Kidney (tissue), 14 donors: ENCODE results near the gene TACC2. TPM values are rescaled to one million over a fixed set of nuclear protein-coding genes. Genes with fewer than 3 reads are reported as not detected.

ENCODE experiments used
- DNase-seq, 5 donors: peaks; one replicate each; pipeline ENCODE4 v3.0.0-alpha.2; 2013 to 2020
- FAIRE-seq: peaks from 2 replicates; lab custom pipeline; 2012; peaks lifted over from hg19 to GRCh38; lab: Jason Lieb, UNC
- H3K27ac ChIP-seq, 2 donors: one replicate each; pipeline ENCODE4 v1.7.0; 2013; ENCODE audit warnings: low read depth in 2 of 2, low read length in 2 of 2, inconsistent platforms in 1 of 2
- H3K27me3 ChIP-seq: one replicate; pipeline ENCODE4 v1.7.1; 2013; ENCODE audit warnings: low read length, inconsistent platforms; ENCODE audit not compliant: control insufficient read depth, insufficient read depth
- H3K36me3 ChIP-seq, 3 donors: one replicate each; pipeline versions ENCODE4 v1.7.0 to v1.7.1; 2013; ENCODE audit warnings: low read length in 3 of 3, control low read depth in 1 of 3, inconsistent platforms in 1 of 3; ENCODE audit not compliant: insufficient read depth in 3 of 3, control insufficient read depth in 2 of 3
- H3K4me1 ChIP-seq, 3 donors: one replicate each; pipeline versions ENCODE4 v1.7.0 to v1.7.1; 2013; ENCODE audit warnings: low read length in 3 of 3, inconsistent platforms in 1 of 3, low read depth in 1 of 3; ENCODE audit not compliant: control insufficient read depth in 2 of 3, insufficient read depth in 2 of 3
- H3K4me3 ChIP-seq, 3 donors: one replicate each; pipeline versions ENCODE4 v1.7.0 to v1.8.1; 2013; ENCODE audit warnings: low read length in 3 of 3, control low read depth in 1 of 3, inconsistent platforms in 1 of 3
- H3K9ac ChIP-seq, 3 donors: one replicate each; pipeline versions ENCODE4 v1.7.0 to v1.7.1; 2013; ENCODE audit warnings: low read length in 3 of 3, control low read depth in 1 of 3, inconsistent platforms in 1 of 3
- H3K9me3 ChIP-seq, 3 donors: one replicate each; pipeline versions ENCODE4 v1.7.0 to v1.7.1; 2013; ENCODE audit warnings: low read length in 3 of 3, control low read depth in 1 of 3, inconsistent platforms in 1 of 3; ENCODE audit not compliant: control insufficient read depth in 2 of 3, insufficient read depth in 1 of 3
- intact Hi-C: fragments of 100-400 bp; cut with DNase I; formaldehyde crosslinking; loops from one replicate; pipeline ENCODE4 v1.11.1; 2022
- polyA plus RNA-seq: library from polyadenylated mRNA; stranded (reverse); fragments of 350-450 nt; fragmentation: Illumina TruSeq; extraction: RNeasy Lipid Tissue Mini Kit (QIAGEN cat#74804); gene quantifications from one replicate; pipeline ENCODE4 v1.2.3, GENCODE V29; 2014; ENCODE audit warnings: low read depth, low replicate concordance; ENCODE audit not compliant: insufficient read depth
- total RNA-seq: library from RNA; stranded (reverse); fragmentation: NEBNext Ultra II Directional; extraction: Animal tissue kit (Norgen Biotek cat#: 25700); gene quantifications from one replicate; pipeline ENCODE4 v1.2.1, GENCODE V29; 2021
- TF ChIP-seq, protein P1 (sequence below): IDR thresholded peaks from 3 replicates; pipeline ENCODE4 v1.5.1; 2012; ENCODE audit warnings: mild to moderate bottlenecking, moderate library complexity, borderline replicate concordance; ENCODE audit not compliant: insufficient read depth; ENCODE audit errors: extremely low read depth
- donor health status: control.
- donor health status: control.
- donor health status: control.
- donor health status: control.
- donor health status: control.
- donor health status: DM: yes; HTN: yes; CAD: no.
- donor health status: Normal renal cell carcinoma (clear cell type).

TACC2 gene
- total and polyA plus RNA-seq, 2 donors from 2014 or later = 36.4 to 81.0 TPM

GRCh38 chr10:122206471-122207065 is 217.6 kb downstream of the TACC2 start:
- Histone ChIP-seq H3K27ac (no peak overlapping the region), H3K9ac (no peak overlapping the region), H3K4me1 (no peaks in the 10 kb centered on the region), H3K36me3 (peaks cover 0 to 9% (median 8%) of the 10 kb centered on the region in 3 donors), H3K9me3 (no peaks in the 10 kb centered on the region), H3K4me3 (no peak overlapping the region), H3K27me3 (no peaks in the 10 kb centered on the region)
- intact Hi-C loops = no loop called here
- TF ChIP-seq, protein P1, sequence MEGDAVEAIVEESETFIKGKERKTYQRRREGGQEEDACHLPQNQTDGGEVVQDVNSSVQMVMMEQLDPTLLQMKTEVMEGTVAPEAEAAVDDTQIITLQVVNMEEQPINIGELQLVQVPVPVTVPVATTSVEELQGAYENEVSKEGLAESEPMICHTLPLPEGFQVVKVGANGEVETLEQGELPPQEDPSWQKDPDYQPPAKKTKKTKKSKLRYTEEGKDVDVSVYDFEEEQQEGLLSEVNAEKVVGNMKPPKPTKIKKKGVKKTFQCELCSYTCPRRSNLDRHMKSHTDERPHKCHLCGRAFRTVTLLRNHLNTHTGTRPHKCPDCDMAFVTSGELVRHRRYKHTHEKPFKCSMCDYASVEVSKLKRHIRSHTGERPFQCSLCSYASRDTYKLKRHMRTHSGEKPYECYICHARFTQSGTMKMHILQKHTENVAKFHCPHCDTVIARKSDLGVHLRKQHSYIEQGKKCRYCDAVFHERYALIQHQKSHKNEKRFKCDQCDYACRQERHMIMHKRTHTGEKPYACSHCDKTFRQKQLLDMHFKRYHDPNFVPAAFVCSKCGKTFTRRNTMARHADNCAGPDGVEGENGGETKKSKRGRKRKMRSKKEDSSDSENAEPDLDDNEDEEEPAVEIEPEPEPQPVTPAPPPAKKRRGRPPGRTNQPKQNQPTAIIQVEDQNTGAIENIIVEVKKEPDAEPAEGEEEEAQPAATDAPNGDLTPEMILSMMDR = no peak
- FAIRE-seq (no peak), DNase-seq (no peak)

DNA sequence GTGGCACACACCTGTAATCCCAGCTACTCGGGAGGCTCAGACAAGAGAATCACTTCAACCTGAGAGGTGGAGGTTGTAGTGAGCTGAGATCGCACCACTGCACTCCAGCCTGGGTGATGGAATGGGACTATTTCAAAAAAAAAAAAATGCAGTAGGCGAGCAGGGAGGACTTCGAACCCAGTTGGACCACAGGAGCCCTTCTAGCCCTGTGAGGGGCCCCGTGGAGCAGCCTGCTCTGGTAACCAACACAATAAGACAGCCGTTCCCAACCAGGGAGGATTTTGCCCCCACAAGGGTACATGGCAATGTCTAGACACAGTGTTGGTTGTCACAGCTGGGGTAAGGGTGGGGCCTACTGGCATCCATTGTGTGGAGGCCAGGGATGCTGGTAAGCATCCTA is 218.2 kb downstream of the TACC2 start:
- no peak for FAIRE-seq
- intact Hi-C loops = no loop called here
- Histone ChIP-seq H3K9ac (no peak overlapping the region), H3K27me3 (no peaks in the 10 kb centered on the region), H3K36me3 (peaks cover 0 to 12% (median 10%) of the 10 kb centered on the region in 3 donors), H3K9me3 (no peaks in the 10 kb centered on the region), H3K4me3 (no peak overlapping the region), H3K27ac (no peak overlapping the region), H3K4me1 (no peaks in the 10 kb centered on the region)
- TF ChIP-seq, protein P1 = no peak
- DNase-seq = no peak

GRCh38 chr10:122207596-122207995 is 218.6 kb downstream of the TACC2 start:
- peak in 4 of 5 donors; percentile 56 to 87 (median 68) for DNase-seq
- Histone ChIP-seq H3K27me3 (no peaks in the 10 kb centered on the region), H3K4me1 (no peaks in the 10 kb centered on the region), H3K27ac (no peak overlapping the region), H3K9ac (no peak overlapping the region), H3K9me3 (no peaks in the 10 kb centered on the region), H3K4me3 (no peak overlapping the region), H3K36me3 (peaks cover 0 to 12% (median 12%) of the 10 kb centered on the region in 3 donors)
- no peak for FAIRE-seq
- TF ChIP-seq, protein P1 = no peak
- intact Hi-C loops = no loop called here
